Ascending aorta (tissue), 2 donors: ENCODE data around the gene ARID1B. TPM values are rescaled to one million over a fixed set of nuclear protein-coding genes. Genes with fewer than 3 reads are reported as not detected.

ENCODE experiments used
- DNase-seq, 2 donors: peaks; one replicate each; pipeline ENCODE4 v3.0.0-alpha.2; 2019; ENCODE audit warnings: low spot score in 2 of 2
- H3K27ac ChIP-seq, 2 donors: fragments of 200-600 bp; sonication (generic); one replicate each; pipeline ENCODE4 v1.5.1; 2016 to 2017; ENCODE audit warnings: mild to moderate bottlenecking in 1 of 2
- H3K27me3 ChIP-seq: fragments of 200-600 bp; sonication (generic); one replicate; pipeline ENCODE4 v1.5.1; 2017
- H3K36me3 ChIP-seq, 2 donors: fragments of 200-600 bp; sonication (generic); one replicate each; pipeline ENCODE4 v1.5.1; 2016
- H3K4me1 ChIP-seq, 2 donors: fragments of 200-600 bp; sonication (generic); one replicate each; pipeline ENCODE4 v1.5.1; 2016 to 2017; ENCODE audit warnings: mild to moderate bottlenecking in 1 of 2
- H3K4me3 ChIP-seq, 2 donors: fragments of 200-600 bp; sonication (generic); one replicate each; pipeline ENCODE4 v1.5.1; 2016 to 2017; ENCODE audit warnings: mild to moderate bottlenecking in 1 of 2
- H3K9me3 ChIP-seq, 2 donors: fragments of 200-600 bp; sonication (generic); one replicate each; pipeline ENCODE4 v1.5.1; 2016
- CTCF ChIP-seq, 3 experiments: fragments of 200-600 bp in 2 of 3; fragments of 450-650 bp in 1 of 3; sonication (generic) in 2 of 3; IDR thresholded peaks; one replicate each; pipeline ENCODE4 v1.5.1; 2016 to 2019; ENCODE audit warnings: antibody characterized with exemption in 3 of 3, mild to moderate bottlenecking in 1 of 3, moderate library complexity in 1 of 3
- intact Hi-C: fragments of 100-400 bp; cut with DNase I; formaldehyde crosslinking; loops from one replicate; pipeline ENCODE4 v1.15.1; 2023
- total RNA-seq: library from RNA; depleted of rRNA; stranded (reverse); fragments of >200 nt; gene quantifications from one replicate; pipeline ENCODE4 v1.1.0, GENCODE V29; 2016

The ARID1B gene
- total RNA-seq, 1 donor from 2014 or later: 97.9 TPM

- H3K4me1 ChIP-seq: peaks cover 0 to 20% of the 10 kb centered on the region in 2 donors
- peak overlapping the region; percentile 61 to 67 for H3K27ac ChIP-seq
- no peak overlapping the region for H3K4me3 ChIP-seq
- H3K27me3 ChIP-seq: no peaks in the 10 kb centered on the region
- no peak for DNase-seq
- intact Hi-C loops: loop anchor here (1.0 to 10.0 kb wide), 5 partner anchors 11 to 503 kb away; partner anchors contain the start of gene ARID1B
- H3K36me3 ChIP-seq: peaks cover 36 to 55% of the 10 kb centered on the region in 2 donors
- TF ChIP-seq CTCF (IDR thresholded peaks at IDR 0.05): peak in 1 of 3 experiments; percentile 9
- no peaks in the 10 kb centered on the region for H3K9me3 ChIP-seq
Measured at GRCh38 chr6:157187182-157188083, 410.3 kb downstream of the ARID1B start.

- TF ChIP-seq CTCF (IDR thresholded peaks at IDR 0.05): no peak
- DNase-seq: no peak
- peaks cover 0 to 20% of the 10 kb centered on the region in 2 donors for H3K4me1 ChIP-seq
- no peaks in the 10 kb centered on the region for H3K9me3 ChIP-seq
- no peak overlapping the region for H3K4me3 ChIP-seq
- peak overlapping the region; percentile 57 to 60 for H3K27ac ChIP-seq
- no peaks in the 10 kb centered on the region for H3K27me3 ChIP-seq
- peaks cover 32 to 47% of the 10 kb centered on the region in 2 donors for H3K36me3 ChIP-seq
- intact Hi-C loops: loop anchor here (1.0 to 10.0 kb wide), 5 partner anchors 10 to 503 kb away; partner anchors contain the start of gene ARID1B
Measured at GRCh38 chr6:157188213-157188612, 411.0 kb downstream of the ARID1B start.

- Histone ChIP-seq H3K9me3 (no peaks in the 10 kb centered on the region), H3K4me1 (peaks cover 0 to under 1% of the 10 kb centered on the region in 2 donors), H3K27me3 (no peaks in the 10 kb centered on the region), H3K36me3 (peaks cover 28 to 39% of the 10 kb centered on the region in 2 donors), H3K4me3 (no peak overlapping the region), H3K27ac (no peak overlapping the region)
- DNase-seq: no peak
- intact Hi-C loops: no loop called here
- TF ChIP-seq CTCF (IDR thresholded peaks at IDR 0.05): no peak
Measured at GRCh38 chr6:157193443-157193996, 416.3 kb downstream of the ARID1B start.

- no peak for DNase-seq
- intact Hi-C loops: no loop called here
- peak overlapping the region; percentile 6 to 27 for H3K27ac ChIP-seq
- no peak for TF ChIP-seq CTCF (IDR thresholded peaks at IDR 0.05)
- peaks cover 28 to 39% of the 10 kb centered on the region in 2 donors for H3K36me3 ChIP-seq
- H3K9me3 ChIP-seq: no peaks in the 10 kb centered on the region
- peaks cover 0 to 3% of the 10 kb centered on the region in 2 donors for H3K4me1 ChIP-seq
- H3K4me3 ChIP-seq: no peak overlapping the region
- H3K27me3 ChIP-seq: no peaks in the 10 kb centered on the region
Measured at GRCh38 chr6:157194110-157194509, 416.9 kb downstream of the ARID1B start.

- no peaks in the 10 kb centered on the region for H3K9me3 ChIP-seq
- no peaks in the 10 kb centered on the region for H3K27me3 ChIP-seq
- peaks cover 0 to 3% of the 10 kb centered on the region in 2 donors for H3K4me1 ChIP-seq
- TF ChIP-seq CTCF (IDR thresholded peaks at IDR 0.05): no peak
- intact Hi-C loops: no loop called here
- DNase-seq: no peak
- peak overlapping the region; percentile 6 to 27 for H3K27ac ChIP-seq
- no peak overlapping the region for H3K4me3 ChIP-seq
- peaks cover 25 to 36% of the 10 kb centered on the region in 2 donors for H3K36me3 ChIP-seq
Measured at GRCh38 chr6:157194643-157195042, 417.5 kb downstream of the ARID1B start.
